ENCODE data around the gene DBT.
"Not testable (repeated sequence)": the region's sequence is repeated elsewhere in the genome, so short reads cannot be mapped to it uniquely, and the experiment has no call there.

DNA sequence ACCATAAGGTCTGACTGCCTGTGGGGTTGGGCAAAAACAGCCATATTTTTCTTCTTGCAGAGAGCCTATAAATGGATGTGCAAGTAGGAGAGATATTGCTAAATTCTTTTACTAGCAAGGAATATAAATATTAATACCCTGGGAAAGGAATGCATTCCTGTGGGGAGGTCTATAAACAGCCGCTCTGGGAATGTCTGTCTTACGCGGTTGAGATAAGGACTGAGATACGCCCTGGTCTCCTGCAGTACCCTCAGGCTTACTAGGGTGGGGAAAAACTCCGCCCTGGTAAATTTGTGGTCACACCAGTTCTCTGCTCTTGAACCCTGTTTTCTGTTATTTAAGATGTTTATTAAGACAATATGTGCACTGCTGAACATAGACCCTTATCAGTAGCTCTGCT lies 14.4 kb upstream of the DBT start:
- TF ChIP-seq CTCF (IDR thresholded peaks at IDR 0.05; ENCODE audit: insufficient read depth, low read length); POLR2AphosphoS5 (IDR thresholded peaks at IDR 0.05; ENCODE audit: low read depth); GABPA (IDR thresholded peaks at IDR 0.05; ENCODE audit: low read depth): not testable (repeated sequence)
- TF ChIP-seq, protein P1, sequence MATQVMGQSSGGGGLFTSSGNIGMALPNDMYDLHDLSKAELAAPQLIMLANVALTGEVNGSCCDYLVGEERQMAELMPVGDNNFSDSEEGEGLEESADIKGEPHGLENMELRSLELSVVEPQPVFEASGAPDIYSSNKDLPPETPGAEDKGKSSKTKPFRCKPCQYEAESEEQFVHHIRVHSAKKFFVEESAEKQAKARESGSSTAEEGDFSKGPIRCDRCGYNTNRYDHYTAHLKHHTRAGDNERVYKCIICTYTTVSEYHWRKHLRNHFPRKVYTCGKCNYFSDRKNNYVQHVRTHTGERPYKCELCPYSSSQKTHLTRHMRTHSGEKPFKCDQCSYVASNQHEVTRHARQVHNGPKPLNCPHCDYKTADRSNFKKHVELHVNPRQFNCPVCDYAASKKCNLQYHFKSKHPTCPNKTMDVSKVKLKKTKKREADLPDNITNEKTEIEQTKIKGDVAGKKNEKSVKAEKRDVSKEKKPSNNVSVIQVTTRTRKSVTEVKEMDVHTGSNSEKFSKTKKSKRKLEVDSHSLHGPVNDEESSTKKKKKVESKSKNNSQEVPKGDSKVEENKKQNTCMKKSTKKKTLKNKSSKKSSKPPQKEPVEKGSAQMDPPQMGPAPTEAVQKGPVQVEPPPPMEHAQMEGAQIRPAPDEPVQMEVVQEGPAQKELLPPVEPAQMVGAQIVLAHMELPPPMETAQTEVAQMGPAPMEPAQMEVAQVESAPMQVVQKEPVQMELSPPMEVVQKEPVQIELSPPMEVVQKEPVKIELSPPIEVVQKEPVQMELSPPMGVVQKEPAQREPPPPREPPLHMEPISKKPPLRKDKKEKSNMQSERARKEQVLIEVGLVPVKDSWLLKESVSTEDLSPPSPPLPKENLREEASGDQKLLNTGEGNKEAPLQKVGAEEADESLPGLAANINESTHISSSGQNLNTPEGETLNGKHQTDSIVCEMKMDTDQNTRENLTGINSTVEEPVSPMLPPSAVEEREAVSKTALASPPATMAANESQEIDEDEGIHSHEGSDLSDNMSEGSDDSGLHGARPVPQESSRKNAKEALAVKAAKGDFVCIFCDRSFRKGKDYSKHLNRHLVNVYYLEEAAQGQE (IDR thresholded peaks at IDR 0.05; ENCODE audit: insufficient replicate concordance, low read depth) = not testable (repeated sequence)
